H1 (cell line): ENCODE data around the gene NABP1. TPM values are rescaled to one million over a fixed set of nuclear protein-coding genes. Genes with fewer than 3 reads are reported as not detected.

Experiments used
- CTCF ChIA-PET: fragments of 300-600 bp; sonication (Branson Sonifier 250); formaldehyde crosslinking; loops from one replicate; lab custom pipeline; 2021; ENCODE audit not compliant: partially characterized antibody; lab: Charles Lee
- POLR2A ChIA-PET: fragments of 300-600 bp; sonication (Branson Sonifier 250); formaldehyde crosslinking; loops from one replicate; lab custom pipeline; 2021; ENCODE audit warnings: inconsistent platforms; ENCODE audit not compliant: partially characterized antibody; lab: Charles Lee
- DNase-seq, 2 experiments: peaks; one replicate each; pipeline versions ENCODE4 v3.0.0 to v3.0.0-alpha.2; 2010 to 2022; ENCODE audit warnings: low spot score in 2 of 2, low read depth in 1 of 2, mixed read lengths in 1 of 2
- FAIRE-seq: peaks from 2 replicates; lab custom pipeline; 2011; peaks lifted over from hg19 to GRCh38; lab: Jason Lieb, UNC
- H2AFZ ChIP-seq: 2 replicates; pipeline ENCODE4 v1.8.1; 2012; ENCODE audit warnings: low read length, inconsistent platforms
- H2AK5ac ChIP-seq: 2 replicates; pipeline ENCODE4 v1.6.1; 2013; ENCODE audit warnings: low read depth, low read length
- H2BK120ac ChIP-seq: replicated peaks from 2 replicates; pipeline ENCODE3; 2013; ENCODE audit warnings: low read depth, low read length, inconsistent platforms
- H2BK12ac ChIP-seq: 2 replicates; pipeline ENCODE4 v1.6.1; 2013; ENCODE audit warnings: low read depth, low read length
- H2BK15ac ChIP-seq: 2 replicates; pipeline ENCODE4 v1.6.1; 2013; ENCODE audit warnings: low read length
- H2BK20ac ChIP-seq: 2 replicates; pipeline ENCODE4 v1.6.1; 2013; ENCODE audit warnings: low read length
- H2BK5ac ChIP-seq: 2 replicates; pipeline ENCODE4 v1.6.1; 2013; ENCODE audit warnings: low read depth, low read length
- H3K14ac ChIP-seq: 2 replicates; pipeline ENCODE4 v1.6.1; 2013; ENCODE audit warnings: inconsistent platforms; ENCODE audit not compliant: insufficient read length
- H3K18ac ChIP-seq: 2 replicates; pipeline ENCODE4 v1.6.1; 2013; ENCODE audit warnings: low read length; ENCODE audit errors: extremely low read depth
- H3K23ac ChIP-seq: 2 replicates; pipeline ENCODE4 v1.6.1; 2013; ENCODE audit warnings: inconsistent platforms; ENCODE audit not compliant: insufficient read length
- H3K23me2 ChIP-seq: 2 replicates; pipeline ENCODE4 v1.6.1; 2013; ENCODE audit warnings: low read depth, low read length
- H3K27ac ChIP-seq: 2 replicates; pipeline ENCODE4 v1.6.1; 2011; ENCODE audit warnings: low read depth, low read length, inconsistent platforms
- H3K27me3 ChIP-seq, 4 experiments: replicated peaks in 1 of 4; 1 replicate in 1 of 4; 2 replicates in 3 of 4; pipeline versions ENCODE4 v1.6.1 to v1.8.1; 2011 to 2013; ENCODE audit warnings: low read length in 3 of 4, mild to moderate bottlenecking in 3 of 4, inconsistent platforms in 2 of 4, mixed read lengths in 2 of 4, moderate library complexity in 1 of 4; ENCODE audit not compliant: control insufficient read depth in 3 of 4, insufficient read depth in 3 of 4; ENCODE audit errors: extremely low read depth in 1 of 4
- H3K36me3 ChIP-seq, 4 experiments: 2 replicates each; pipeline versions ENCODE4 v1.6.1 to v1.8.1; 2011 to 2013; ENCODE audit warnings: mild to moderate bottlenecking in 4 of 4, low read length in 3 of 4, moderate library complexity in 2 of 4, control low read depth in 1 of 4, inconsistent platforms in 1 of 4; ENCODE audit not compliant: insufficient read depth in 4 of 4, control insufficient read depth in 2 of 4
- H3K4ac ChIP-seq: replicated peaks from 2 replicates; pipeline ENCODE3; 2013; ENCODE audit warnings: low read length, low read depth, mixed read lengths, inconsistent platforms; ENCODE audit not compliant: insufficient read length
- H3K4me1 ChIP-seq, 4 experiments: replicated peaks in 1 of 4; 1 replicate in 1 of 4; 2 replicates in 3 of 4; pipeline versions ENCODE4 v1.6.1 to v1.8.1; 2011 to 2013; ENCODE audit warnings: low read length in 3 of 4, inconsistent platforms in 2 of 4, mixed read lengths in 1 of 4; ENCODE audit not compliant: insufficient read depth in 4 of 4, control insufficient read depth in 3 of 4
- H3K4me2 ChIP-seq, 2 experiments: 2 replicates each; pipeline versions ENCODE4 v1.6.1 to v1.8.1; 2011 to 2013; ENCODE audit warnings: low read depth in 2 of 2, low read length in 2 of 2, control low read depth in 1 of 2, inconsistent platforms in 1 of 2, mild to moderate bottlenecking in 1 of 2; ENCODE audit not compliant: insufficient read depth in 1 of 2
- H3K4me3 ChIP-seq, 4 experiments: fragments of 200-600, 300-600 bp in 1 of 4; sonication (generic), shearing (Covaris generic), sonication (Bioruptor Twin) in 1 of 4; 2 replicates each; pipeline versions ENCODE4 v1.5.1 to v1.8.1; 2011 to 2016; ENCODE audit warnings: low read length in 4 of 4, low read depth in 3 of 4, control low read depth in 2 of 4, inconsistent platforms in 2 of 4, mild to moderate bottlenecking in 2 of 4, mixed read lengths in 1 of 4, moderate library complexity in 1 of 4; ENCODE audit not compliant: insufficient read depth in 2 of 4; ENCODE audit errors: extremely low read depth in 1 of 4
- H3K56ac ChIP-seq: replicated peaks from 2 replicates; pipeline ENCODE3; 2013; ENCODE audit warnings: low read depth, mild to moderate bottlenecking, mixed read lengths, low read length, inconsistent platforms; ENCODE audit not compliant: insufficient read length
- H3K79me1 ChIP-seq: 2 replicates; pipeline ENCODE4 v1.6.1; 2013; ENCODE audit warnings: low read depth, low read length, control low read depth
- H3K79me2 ChIP-seq, 2 experiments: 2 replicates each; pipeline versions ENCODE4 v1.6.1 to v1.8.1; 2012 to 2013; ENCODE audit warnings: low read length in 2 of 2, mild to moderate bottlenecking in 2 of 2, inconsistent platforms in 1 of 2; ENCODE audit not compliant: insufficient read depth in 2 of 2, control insufficient read depth in 1 of 2
- H3K9ac ChIP-seq, 4 experiments: replicated peaks in 1 of 4; 1 replicate in 1 of 4; 2 replicates in 3 of 4; pipeline versions ENCODE4 v1.6.1 to v1.8.1; 2011 to 2013; ENCODE audit warnings: low read depth in 3 of 4, low read length in 3 of 4, control low read depth in 2 of 4, mild to moderate bottlenecking in 2 of 4, moderate library complexity in 2 of 4, inconsistent platforms in 1 of 4; ENCODE audit errors: extremely low read depth in 1 of 4
- H3K9me3 ChIP-seq, 2 experiments: 2 replicates each; pipeline versions ENCODE4 v1.6.1 to v1.8.1; 2012 to 2013; ENCODE audit warnings: mild to moderate bottlenecking in 2 of 2, moderate library complexity in 2 of 2, control low read depth in 1 of 2, inconsistent platforms in 1 of 2, low read depth in 1 of 2, low read length in 1 of 2, mixed read lengths in 1 of 2; ENCODE audit not compliant: insufficient read depth in 2 of 2
- H4K20me1 ChIP-seq, 2 experiments: replicated peaks in 1 of 2; 2 replicates each; pipeline versions ENCODE3 to v1.8.1; 2011 to 2013; ENCODE audit warnings: inconsistent platforms in 2 of 2, low read length in 2 of 2, mild to moderate bottlenecking in 1 of 2; ENCODE audit not compliant: insufficient read depth in 2 of 2, control insufficient read depth in 1 of 2
- H4K5ac ChIP-seq: 2 replicates; pipeline ENCODE4 v1.6.1; 2013; ENCODE audit warnings: low read length, low read depth, mixed read lengths, inconsistent platforms; ENCODE audit not compliant: insufficient read length
- H4K8ac ChIP-seq: 2 replicates; pipeline ENCODE4 v1.8.0; 2013; ENCODE audit warnings: mild to moderate bottlenecking, moderate library complexity, low read length, inconsistent platforms; ENCODE audit not compliant: insufficient read depth; ENCODE audit errors: extremely low read depth
- H4K91ac ChIP-seq: replicated peaks from 2 replicates; pipeline ENCODE3; 2013; ENCODE audit warnings: low read length, mixed read lengths, inconsistent platforms; ENCODE audit not compliant: insufficient read length
- BCL11A ChIP-seq, 2 experiments: IDR thresholded peaks; one replicate each; pipeline ENCODE4 v1.6.1; 2011; ENCODE audit warnings: low read depth in 2 of 2, low read length in 2 of 2, mild to moderate bottlenecking in 2 of 2
- CBX5 ChIP-seq: fragments of 300-800, 300-1000 bp; sonication (generic); IDR thresholded peaks from 2 replicates; pipeline ENCODE4 v1.7.1; 2016; ENCODE audit warnings: antibody characterized with exemption, low read length, low read depth
- CEBPB ChIP-seq: IDR thresholded peaks from 2 replicates; pipeline ENCODE4 v1.6.1; 2012; ENCODE audit warnings: low read depth, low read length
- EP300 ChIP-seq, 2 experiments: IDR thresholded peaks; 1 replicate in 1 of 2; 2 replicates in 1 of 2; pipeline ENCODE4 v1.6.1; 2011 to 2012; ENCODE audit warnings: low read depth in 2 of 2, low read length in 2 of 2, mild to moderate bottlenecking in 2 of 2, borderline replicate concordance in 1 of 2, inconsistent platforms in 1 of 2, moderate library complexity in 1 of 2
- EZH2 ChIP-seq: fragments of 200-600 bp; sonication (generic); IDR thresholded peaks from 2 replicates; pipeline ENCODE4 v1.7.1; 2012; ENCODE audit warnings: low read depth, mild to moderate bottlenecking, moderate library complexity, low read length, inconsistent platforms; ENCODE audit not compliant: severe bottlenecking
- KDM4A ChIP-seq: IDR thresholded peaks from one replicate; pipeline ENCODE4 v1.7.1; 2012; ENCODE audit warnings: low read depth, mild to moderate bottlenecking, moderate library complexity, low read length, inconsistent platforms; ENCODE audit not compliant: severe bottlenecking
- NRF1 ChIP-seq: IDR thresholded peaks from 2 replicates; pipeline ENCODE4 v1.6.1; 2011; ENCODE audit warnings: mild to moderate bottlenecking, low read depth, low read length, improper control_type of control experiment
- RBBP5 ChIP-seq: IDR thresholded peaks from 2 replicates; pipeline ENCODE4 v1.7.1; 2012; ENCODE audit warnings: low read depth, mild to moderate bottlenecking, inconsistent platforms, low read length, moderate library complexity, borderline replicate concordance
- SIN3A ChIP-seq, 2 experiments: IDR thresholded peaks in 1 of 2; conservative IDR thresholded peaks in 1 of 2; 2 replicates each; pipeline ENCODE4 v1.6.1; 2011 to 2012; ENCODE audit warnings: low read length in 2 of 2, improper control_type of control experiment in 1 of 2, low read depth in 1 of 2, mild to moderate bottlenecking in 1 of 2
- SIX5 ChIP-seq: IDR thresholded peaks from 2 replicates; pipeline ENCODE4 v1.6.1; 2011; ENCODE audit warnings: mild to moderate bottlenecking, low read depth, low read length
- TAF7 ChIP-seq: optimal IDR thresholded peaks from 2 replicates; pipeline ENCODE3; 2011; ENCODE audit warnings: low read depth, mild to moderate bottlenecking, inconsistent platforms, low read length, moderate library complexity, borderline replicate concordance
- ZNF274 ChIP-seq: IDR thresholded peaks from 2 replicates; pipeline ENCODE4 v1.7.0; 2012; ENCODE audit warnings: low read length, borderline replicate concordance; ENCODE audit errors: extremely low read depth
- WGBS, 2 experiments: shearing (Covaris generic) in 1 of 2; methylation state at CpG; one replicate each; pipeline versions ENCODE4 v1.1.6 to v1.1.7; 2013 to 2015; ENCODE audit warnings: low lambda C conversion rate in 2 of 2, mixed read lengths in 2 of 2, inconsistent platforms in 1 of 2, low coverage in 1 of 2, missing lambda C conversion rate in 1 of 2; ENCODE audit not compliant: insufficient replicate concordance in 2 of 2, insufficient coverage in 1 of 2, insufficient read length in 1 of 2; ENCODE audit errors: extremely low coverage in 1 of 2, missing lambda C conversion rate in 1 of 2; 5-methylcytosine and 5-hydroxymethylcytosine counted together
- polyA plus RNA-seq, 7 experiments: library from polyadenylated mRNA; depleted of rRNA in 3 of 7; stranded (reverse) in 5 of 7; unstranded in 2 of 7; fragments of >200 nt in 5 of 7; fragments of 200-250 nt in 2 of 7; gene quantifications; 1 replicate in 5 of 7; 2 replicates in 1 of 7; 4 replicates in 1 of 7; pipeline versions ENCODE4 v1.2.1 to v1.2.3, GENCODE V29; 2011 to 2013; ENCODE audit warnings: missing spikeins in 2 of 7, mixed read lengths in 2 of 7
- total RNA-seq: library from RNA; stranded (reverse); fragmentation: NEBNext Ultra II Directional; extraction: Animal tissue kit (Norgen Biotek cat#: 25700); gene quantifications from 2 replicates; pipeline ENCODE4 v1.2.1, GENCODE V29; 2021

NABP1 gene
- total and polyA plus RNA-seq, 2 of the 8 experiments (the other 6 are each of a cell fraction or from before 2014, with no cell fraction given): 0.63 to 4.8 TPM

- Histone ChIP-seq H3K14ac (no peak overlapping the region), H3K9me3 (peaks cover 0 to 2% of the 10 kb centered on the region in 2 experiments; a peak in 1 of 4 replicates), H2BK5ac (no peak overlapping the region), H2AFZ (no peak overlapping the region), H2BK120ac (no peak overlapping the region), H3K23ac (no peak overlapping the region), H3K18ac (no peak overlapping the region), H4K91ac (no peak overlapping the region), H3K79me1 (no peaks in the 10 kb centered on the region), H3K36me3 (no peaks in the 10 kb centered on the region), H3K27ac (no peak overlapping the region), H2BK20ac (no peak overlapping the region), H3K23me2 (no peaks in the 10 kb centered on the region), H3K27me3 (no peaks in the 10 kb centered on the region), H3K9ac (no peak overlapping the region), H3K4me1 (no peaks in the 10 kb centered on the region), H3K56ac (no peak overlapping the region)
- FAIRE-seq (no peak), DNase-seq (no peak)
- 85% methylated on average over 7 of the region's 7 CpGs; no CpG with 5 or more reads in 1 of the 2 experiments for whole genome bisulfite sequencing, 2 experiments
- CTCF ChIA-PET: interaction anchor here (0.6 to 2.5 kb wide), 4 partner anchors 9 to 352 kb away, joined by 3 to 14 read pairs (median 3); no protein-coding TSS in a partner anchor
- TF ChIP-seq EP300 (IDR thresholded peaks at IDR 0.05; ENCODE audit: borderline replicate concordance in 1 of 2, low read depth in 2 of 2, low read length in 2 of 2) (no peak), CEBPB (no peak), TAF7 (no peak), ZNF274 (no peak), BCL11A (IDR thresholded peaks at IDR 0.05; ENCODE audit: low read depth in 2 of 2, low read length in 2 of 2) (no peak), SIX5 (no peak), KDM4A (no peak), CBX5 (no peak), RBBP5 (no peak), SIN3A (conservative IDR thresholded peaks at IDR 0.05 in 1 of 2, IDR thresholded peaks at IDR 0.05 in 1 of 2; ENCODE audit: low read depth in 1 of 2, low read length in 2 of 2) (no peak), EZH2 (no peak), NRF1 (no peak)
- TF ChIP-seq, all 59 proteins: peak for 0
- POLR2A ChIA-PET: no interaction called here
- Histone ChIP-seq H3K4me2 (no peak overlapping the region), H2BK15ac (no peak overlapping the region), H3K4me3 (no peak overlapping the region), H3K79me2 (no peaks in the 10 kb centered on the region), H2AK5ac (no peak overlapping the region), H2BK12ac (no peak overlapping the region), H4K8ac (no peak overlapping the region), H4K5ac (no peak overlapping the region), H3K4ac (no peak overlapping the region), H4K20me1 (no peaks in the 10 kb centered on the region)
Observed at GRCh38 chr2:191703079-191703725, 25.3 kb downstream of the NABP1 start.
